Renal cortex interstitium (tissue), 15 donors: Measurements from ENCODE around the gene WNT3. TPM values are rescaled to one million over a fixed set of nuclear protein-coding genes. Genes with fewer than 3 reads are reported as not detected.

Experiments used
- DNase-seq, 11 donors: peaks; one replicate each; pipeline ENCODE4 v3.0.0-alpha.2; 2013; ENCODE audit warnings: low read depth in 9 of 11, low spot score in 4 of 11; ENCODE audit errors: extremely low read depth in 1 of 11
- long read RNA-seq, 16 experiments: transcript quantifications; one replicate each; lab custom pipeline, GENCODE V29; 2026
- polyA plus RNA-seq, 3 donors: library from polyadenylated mRNA; unstranded; fragments of 120-200 nt; gene quantifications; one replicate each; pipeline ENCODE4 v1.2.1, GENCODE V29; 2013; ENCODE audit not compliant: insufficient read length in 3 of 3

Gene WNT3, protein sequence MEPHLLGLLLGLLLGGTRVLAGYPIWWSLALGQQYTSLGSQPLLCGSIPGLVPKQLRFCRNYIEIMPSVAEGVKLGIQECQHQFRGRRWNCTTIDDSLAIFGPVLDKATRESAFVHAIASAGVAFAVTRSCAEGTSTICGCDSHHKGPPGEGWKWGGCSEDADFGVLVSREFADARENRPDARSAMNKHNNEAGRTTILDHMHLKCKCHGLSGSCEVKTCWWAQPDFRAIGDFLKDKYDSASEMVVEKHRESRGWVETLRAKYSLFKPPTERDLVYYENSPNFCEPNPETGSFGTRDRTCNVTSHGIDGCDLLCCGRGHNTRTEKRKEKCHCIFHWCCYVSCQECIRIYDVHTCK
- 1 to 10 TPM; 1.8 to 2.1 (median 2.0) TPM for polyA plus RNA-seq
- long read RNA-seq, donor 1 = 0 reads
- long read RNA-seq, donor 2 = 0 reads
- long read RNA-seq, donor 3 = 0 reads
- long read RNA-seq, donor 4 = 0 reads
- long read RNA-seq, donor 5 = 0 reads
- long read RNA-seq, donor 6 = 0 reads
- long read RNA-seq, donor 7 = 0 reads
- long read RNA-seq, donor 8 = 0 reads
- long read RNA-seq, donor 9 = 0 reads
- long read RNA-seq, donor 10 = 0 reads
- long read RNA-seq, donor 11 = 0 reads
- long read RNA-seq, donor 12 = 0 reads
- long read RNA-seq, donor 13 = 0 reads
- long read RNA-seq, donor 14 = 0 reads
- long read RNA-seq, donor 15 = 0 reads
- long read RNA-seq, donor 16 = 0 reads

DNA sequence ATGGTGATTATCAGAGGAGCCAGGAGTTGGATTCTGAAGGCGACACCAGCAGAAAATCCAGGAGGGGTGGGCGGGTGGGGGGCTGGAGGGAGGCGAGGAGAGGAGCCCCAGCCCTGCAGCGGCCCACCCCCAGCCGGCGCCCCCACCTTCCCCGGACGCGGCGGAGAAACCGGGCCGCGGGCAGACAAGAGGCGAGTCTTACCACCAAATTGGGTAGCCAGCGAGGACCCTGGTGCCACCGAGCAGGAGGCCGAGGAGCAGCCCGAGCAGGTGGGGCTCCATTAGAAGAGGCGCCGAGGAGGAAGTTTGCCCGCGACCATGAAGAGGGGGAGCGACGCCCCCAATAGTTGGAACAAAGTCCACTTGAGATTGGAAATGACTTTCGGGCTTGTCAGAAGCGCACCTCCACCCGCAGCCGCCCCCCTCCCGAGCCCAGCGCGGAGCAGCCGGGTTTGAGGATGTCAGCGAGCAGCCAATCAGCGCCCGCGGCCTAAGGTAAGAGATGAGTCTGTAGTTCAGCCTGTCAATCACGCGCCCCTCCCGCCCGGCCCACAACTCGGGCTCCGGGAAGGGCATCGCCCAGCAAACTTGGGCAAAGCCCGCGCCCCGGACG lies at the start of gene WNT3:
Gene WNT3, minus strand, starts transcription at position 377 of the 613 bp plus-strand sequence. Its CDS starts 95 bp downstream, at position 282.
- DNase-seq = no peak

DNA sequence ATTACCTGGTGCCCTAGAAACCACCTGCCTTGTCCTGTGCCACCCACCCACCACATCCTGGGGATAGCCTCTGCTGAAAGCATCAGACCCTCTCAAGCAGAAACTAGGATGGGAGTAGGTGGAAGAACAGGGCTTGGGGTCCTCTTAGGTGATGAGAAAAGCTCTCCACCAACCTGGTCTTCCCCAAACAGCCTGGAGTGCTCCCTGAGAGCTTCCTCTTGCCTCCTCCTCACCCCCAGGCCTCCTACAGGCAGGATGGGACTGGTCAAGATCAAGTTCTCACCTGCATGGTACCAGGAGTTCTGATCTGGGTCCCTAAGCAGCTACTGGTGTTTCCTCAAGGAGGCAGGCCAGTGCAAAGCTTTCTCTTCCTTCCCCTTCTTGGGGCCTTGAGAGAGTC lies 48.3 kb upstream of the WNT3 start:
- no peak for DNase-seq

DNA sequence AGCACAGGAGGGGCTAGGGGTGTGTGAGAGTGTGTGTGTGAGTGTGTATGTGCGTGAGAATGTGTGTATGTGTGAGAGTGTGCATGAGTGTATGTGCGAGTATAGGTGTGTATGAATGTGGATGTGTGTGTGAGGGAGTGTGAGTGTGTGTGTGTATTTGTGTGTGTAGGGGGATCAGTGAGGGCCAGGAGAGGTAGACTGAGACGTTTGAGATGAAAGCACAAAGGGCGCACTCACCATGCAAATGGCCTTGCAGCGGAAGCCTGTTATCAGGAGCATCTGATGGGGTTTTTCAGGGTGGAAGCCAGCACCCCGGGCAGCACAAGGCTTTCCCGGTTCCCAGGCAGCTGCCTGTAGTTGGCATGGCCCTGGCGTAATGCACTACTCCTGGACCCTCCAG lies 47.8 kb upstream of the WNT3 start:
- no peak for DNase-seq

DNA sequence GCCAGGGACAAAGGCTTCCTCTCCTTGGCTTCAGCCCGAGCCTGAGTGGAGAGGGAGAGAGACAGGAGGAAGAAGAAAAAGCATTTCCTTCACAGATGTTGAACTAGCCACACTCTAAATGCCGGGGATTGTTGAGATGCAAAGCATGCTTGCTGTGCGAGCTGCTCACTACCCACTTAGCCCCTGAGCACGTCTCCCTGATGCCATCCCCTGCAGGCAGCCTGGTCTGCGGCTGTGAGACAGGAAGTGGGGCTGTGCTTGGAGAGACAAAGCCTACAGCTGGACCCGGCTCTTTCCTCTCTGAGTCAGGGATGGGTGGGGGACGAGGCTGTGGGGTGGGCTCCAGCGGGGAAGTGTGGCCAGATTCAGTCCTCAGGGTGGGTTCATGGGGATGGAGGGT lies 46.6 kb upstream of the WNT3 start:
- no peak for DNase-seq

DNA sequence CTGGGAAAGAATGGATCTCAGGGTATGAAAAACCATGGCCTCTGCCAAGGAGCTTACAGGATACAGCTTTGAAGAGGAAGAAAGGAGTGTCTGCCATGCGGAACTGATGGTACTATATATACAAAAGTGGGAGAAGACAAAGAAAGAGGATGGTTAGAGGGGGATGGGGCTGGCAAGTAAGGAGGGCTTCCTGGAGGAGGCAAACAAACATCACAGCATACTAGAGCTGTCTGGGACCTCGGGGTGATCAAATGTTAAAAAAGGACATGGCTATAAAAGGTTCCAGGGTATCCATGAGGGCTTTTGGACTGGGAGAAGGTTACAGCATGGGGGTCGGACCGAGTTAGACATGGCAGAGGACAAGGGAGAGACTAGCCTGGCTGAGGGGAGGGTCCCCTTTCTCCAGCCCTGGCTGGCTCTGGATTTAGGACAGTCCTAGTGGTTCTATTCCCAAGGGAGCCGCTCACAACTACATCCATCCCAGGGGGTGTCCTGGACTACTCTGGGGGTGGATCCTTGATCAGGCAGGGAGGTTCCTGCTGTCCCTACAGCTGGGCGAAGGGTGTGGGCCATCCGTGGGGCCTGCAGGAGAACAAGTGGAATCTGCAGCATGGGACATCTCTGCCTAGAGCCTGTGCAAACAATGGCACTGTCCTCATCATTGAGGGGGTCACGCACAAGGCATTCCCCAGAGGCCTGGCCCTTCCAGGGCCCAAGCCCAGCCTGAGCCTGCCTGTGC lies 45.1 kb upstream of the WNT3 start:
- no peak for DNase-seq

DNA sequence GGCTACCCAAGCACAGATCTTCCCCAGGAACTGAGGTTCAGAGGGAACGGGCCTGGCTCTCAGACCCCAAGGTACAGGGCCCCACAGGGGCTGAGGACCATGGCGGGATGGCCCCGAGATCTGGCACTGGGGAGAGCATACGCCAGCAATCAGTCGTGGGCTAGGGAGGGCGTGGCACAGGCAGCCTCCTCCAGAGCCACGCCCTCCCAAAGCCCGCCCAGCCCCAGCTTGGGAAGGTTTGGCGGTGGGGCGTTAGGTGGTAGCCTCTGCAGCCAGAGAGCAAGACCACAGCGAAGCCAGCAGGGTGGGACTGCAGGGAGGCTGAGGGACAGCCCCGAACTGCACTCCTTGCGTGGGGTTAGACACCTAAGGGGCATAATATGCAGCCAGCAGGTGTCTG lies 44.5 kb upstream of the WNT3 start:
- DNase-seq = no peak

DNA sequence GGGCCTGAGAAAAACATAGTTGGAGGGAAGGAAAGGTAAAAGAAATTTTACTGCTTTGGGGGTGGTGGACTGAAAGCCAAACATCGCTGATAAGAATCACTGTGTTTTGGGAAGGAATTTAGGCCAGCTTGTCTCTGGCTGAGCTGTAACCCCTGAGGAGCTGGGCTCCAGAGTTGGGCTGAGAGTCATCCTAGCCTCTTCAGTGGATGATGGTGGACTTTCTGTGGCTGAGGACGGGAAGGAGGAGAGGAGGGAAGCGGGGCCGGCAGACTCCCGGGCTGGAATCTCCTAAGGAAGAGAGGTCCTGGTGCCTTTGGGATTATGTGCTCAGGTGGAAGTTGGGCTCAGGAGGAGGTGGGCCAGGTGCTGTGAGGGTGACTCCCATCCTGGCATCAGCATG lies 41.5 kb upstream of the WNT3 start:
- DNase-seq = no peak

DNA sequence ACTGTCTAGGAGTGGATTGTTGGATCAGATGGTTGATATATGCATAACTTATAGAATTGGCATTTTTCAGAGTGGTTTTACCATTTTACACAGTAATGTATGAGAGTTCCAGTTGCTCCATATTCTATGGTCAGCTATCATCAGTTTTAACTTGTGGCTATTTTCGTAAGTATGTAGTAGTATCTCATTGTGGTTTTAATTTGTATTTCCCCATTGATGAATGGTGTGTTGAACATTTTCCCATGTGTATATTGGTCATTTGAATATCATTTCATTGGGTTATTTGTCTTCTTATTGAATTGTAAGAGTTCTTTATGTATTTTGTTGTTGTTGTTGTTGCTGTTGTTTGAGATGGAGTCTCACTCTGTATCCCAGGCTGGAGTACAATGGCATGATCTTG lies 39.1 kb upstream of the WNT3 start:
- DNase-seq = no peak

DNA sequence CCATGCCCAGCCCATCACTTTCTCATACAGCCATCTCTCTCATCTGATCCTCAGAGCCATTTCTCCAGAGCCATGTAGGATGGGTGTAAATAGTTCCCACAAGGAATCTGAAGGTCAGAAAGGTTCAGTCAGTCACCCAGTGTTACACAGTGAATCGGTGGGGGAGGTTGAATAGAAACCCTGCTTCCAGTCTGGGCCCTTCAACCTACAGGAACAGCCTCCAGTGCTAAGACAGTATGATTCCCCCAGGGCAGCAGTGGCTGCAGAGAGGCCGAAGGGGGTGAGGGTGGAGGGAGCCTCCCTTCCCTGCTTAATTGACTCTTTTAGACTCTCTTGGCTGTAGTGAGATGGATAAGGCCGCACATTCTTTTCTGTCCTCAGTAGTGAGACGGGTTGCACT lies 36.5 kb upstream of the WNT3 start:
- DNase-seq = no peak

DNA sequence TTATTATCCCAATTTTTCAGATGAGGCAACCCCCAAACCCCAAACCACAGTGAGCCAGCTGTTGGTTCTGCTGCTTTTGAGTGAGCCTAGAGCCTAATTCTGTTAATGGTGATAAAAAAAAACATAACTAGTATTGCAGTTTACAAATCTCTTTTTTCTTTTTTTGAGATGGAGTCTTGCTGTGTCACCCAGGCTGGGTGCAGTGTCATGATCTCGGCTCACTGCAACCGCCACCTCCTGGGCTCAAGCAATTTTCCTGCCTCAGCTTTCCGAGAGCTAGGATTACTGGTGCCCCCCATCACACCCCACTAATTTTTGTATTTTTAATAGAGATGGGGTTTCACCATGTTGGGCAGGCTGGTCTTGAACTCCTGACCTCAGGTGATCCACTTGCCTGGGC lies 36.0 kb upstream of the WNT3 start:
- no peak for DNase-seq

DNA sequence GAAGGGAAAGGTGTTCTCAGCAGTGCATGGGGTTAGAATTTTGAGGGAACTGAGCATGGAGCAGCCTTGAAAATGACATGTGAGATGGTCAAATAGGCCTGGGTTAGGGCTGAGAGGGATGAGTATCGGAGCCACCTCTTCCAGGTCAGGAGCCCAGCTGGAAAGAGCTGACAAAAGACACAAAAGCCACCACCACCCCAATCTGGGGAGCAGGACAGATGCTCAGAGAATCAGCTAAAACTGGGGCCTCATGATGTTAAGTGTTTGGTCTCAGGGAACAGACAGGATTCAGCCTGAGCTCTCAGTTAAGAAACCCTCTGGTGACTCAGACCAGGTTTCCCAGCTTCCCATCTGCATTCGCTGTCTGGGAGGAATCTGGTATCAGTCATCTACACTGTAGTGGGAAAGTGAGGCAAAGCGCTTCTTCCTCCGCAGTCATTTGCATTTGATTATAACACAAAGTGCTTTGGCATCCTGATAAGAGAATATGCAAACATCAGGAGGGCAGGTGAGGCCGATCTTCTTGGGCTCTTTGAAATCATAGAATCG lies 35.5 kb upstream of the WNT3 start:
- DNase-seq = no peak

DNA sequence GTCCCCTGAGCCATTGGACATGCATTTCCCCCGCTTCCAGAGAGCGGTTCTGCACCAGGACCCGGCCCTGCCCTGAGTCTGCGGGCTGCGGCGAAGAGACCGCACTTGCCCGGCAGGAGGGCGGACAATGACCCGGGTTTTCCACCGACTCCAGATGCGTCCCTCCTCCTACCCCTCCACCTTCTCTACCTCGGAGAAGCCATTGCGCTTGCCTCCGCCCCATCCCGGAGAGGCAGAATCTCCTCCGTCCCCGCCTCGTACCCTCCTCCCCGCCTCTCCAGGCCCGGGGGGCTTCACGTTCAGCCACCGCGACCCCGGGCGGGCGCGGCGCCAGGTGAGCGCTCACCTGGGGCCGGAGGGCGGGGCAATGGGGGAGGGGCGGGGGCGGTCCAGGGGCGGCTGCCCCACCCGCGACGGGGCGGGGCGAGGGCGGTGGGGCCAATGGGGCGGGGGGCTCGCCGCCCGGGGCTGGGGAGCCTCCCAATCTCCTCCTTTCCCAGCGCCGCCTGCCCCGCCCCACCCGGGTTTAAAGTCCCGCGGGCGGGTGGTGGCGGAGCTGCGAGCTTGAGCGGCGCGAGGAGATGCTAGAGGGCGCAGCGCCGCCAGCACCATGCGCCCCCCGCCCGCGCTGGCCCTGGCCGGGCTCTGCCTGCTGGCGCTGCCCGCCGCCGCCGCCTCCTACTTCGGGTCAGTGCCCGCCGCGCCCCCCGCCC lies 32.7 kb upstream of the WNT3 start, which contains the start of gene WNT9B:
Gene WNT9B, plus strand, starts transcription at position 555 of the 713 bp plus-strand sequence. Its CDS starts 56 bp downstream, at position 611.
- peak in 5 of 11 donors; percentile 24 to 70 (median 41) for DNase-seq

DNA sequence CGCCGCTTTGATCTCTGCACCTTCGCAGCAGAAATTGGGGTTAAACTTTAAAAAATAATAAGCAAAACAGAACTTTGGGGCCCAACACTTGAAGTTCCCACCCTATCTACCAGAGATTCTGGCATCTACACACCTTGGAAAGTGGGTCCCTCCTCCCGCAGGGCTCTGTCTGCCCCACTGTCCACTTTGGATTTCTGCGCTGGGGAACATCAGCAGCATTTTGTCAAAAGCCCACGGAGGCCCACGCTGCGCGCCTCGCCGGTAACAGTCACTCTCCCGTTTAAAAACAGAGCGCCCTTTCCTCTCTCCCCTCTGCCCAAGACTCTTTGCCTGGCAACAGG lies 32.2 kb upstream of the WNT3 start:
- no peak for DNase-seq

DNA sequence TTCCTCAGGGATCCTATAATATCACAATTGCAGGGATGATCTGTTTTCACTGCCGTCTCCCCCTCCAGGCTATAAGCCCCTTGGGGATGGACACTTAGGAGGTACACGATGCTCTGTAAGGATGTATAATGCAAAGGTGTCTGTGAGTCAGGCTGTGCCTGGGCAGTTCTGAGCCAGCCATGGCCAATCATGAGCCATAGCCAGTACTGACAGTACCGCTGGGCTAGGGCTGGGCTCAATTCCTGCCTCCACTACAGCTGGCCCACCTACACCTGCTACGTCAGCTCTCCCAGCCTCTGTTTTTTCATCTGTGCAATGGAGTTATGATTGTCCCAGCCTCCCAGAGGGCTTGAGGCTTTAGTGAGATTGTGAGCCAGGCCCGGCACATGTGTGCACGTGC lies 30.0 kb upstream of the WNT3 start:
- no peak for DNase-seq

DNA sequence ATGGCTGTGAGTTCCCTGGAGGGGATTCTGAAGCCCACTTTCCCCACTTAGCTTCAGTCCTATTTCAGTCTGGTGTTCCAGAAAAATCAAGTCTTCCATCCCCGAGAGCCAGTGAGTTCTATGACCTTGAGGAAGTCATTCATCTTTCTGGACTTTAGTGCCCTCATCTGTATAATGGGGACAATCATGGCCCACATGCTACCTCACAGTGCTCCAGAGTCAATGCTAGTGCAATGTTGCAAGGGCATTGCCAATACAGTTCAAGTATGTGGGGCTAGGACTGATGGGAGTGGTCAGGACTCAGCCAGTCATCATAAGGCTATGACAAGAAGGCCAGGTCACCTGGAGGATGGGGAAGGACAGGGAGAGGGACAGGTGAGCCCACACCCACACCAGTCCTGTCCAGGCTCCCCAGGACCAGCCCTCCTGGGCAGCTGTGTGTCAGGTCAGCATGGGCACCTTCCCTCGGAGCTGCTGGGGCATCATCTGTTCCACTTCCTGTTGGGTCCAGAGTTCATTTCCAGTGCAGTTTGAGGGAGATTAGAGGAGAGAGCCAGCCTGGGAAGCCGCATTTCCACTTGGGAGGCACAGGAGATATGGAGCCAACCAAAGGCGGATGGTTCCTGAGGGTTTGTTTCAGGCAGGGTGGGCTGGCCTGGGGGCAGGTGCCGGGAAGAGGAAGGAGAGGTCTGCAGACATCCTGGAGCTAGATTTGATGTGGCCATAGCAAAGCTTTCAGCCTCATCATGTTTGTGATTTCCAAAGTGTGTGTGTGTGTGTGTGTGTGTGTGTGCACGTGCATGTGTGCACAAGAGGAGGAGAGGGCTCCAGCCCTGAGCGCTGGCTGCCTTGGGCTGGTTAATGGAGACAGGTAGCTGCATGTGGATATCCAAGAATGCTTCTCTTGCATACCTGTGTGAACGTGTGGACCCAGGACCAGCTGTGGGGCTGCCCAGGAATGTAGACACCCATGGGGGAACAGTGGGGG lies 29.0 kb upstream of the WNT3 start:
- DNase-seq = no peak

DNA sequence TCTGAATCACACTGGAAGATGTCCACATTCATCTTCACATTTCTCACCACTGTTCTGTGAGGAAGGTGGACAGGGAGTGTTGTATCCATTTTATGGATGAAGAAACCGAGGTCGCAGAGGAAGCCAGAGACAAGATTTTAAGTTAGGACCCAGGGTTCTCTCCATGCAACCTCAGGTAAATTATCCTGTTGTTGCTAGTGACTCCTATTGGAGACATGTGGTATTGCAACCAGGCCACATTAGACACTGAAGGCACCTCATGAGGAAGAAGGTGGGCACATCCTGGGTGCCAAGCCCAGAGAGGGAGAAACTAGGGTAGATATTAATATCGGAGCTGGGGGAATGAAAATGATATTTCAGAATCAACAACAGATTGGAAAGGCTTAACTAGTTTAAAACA lies 24.3 kb upstream of the WNT3 start:
- no peak for DNase-seq

DNA sequence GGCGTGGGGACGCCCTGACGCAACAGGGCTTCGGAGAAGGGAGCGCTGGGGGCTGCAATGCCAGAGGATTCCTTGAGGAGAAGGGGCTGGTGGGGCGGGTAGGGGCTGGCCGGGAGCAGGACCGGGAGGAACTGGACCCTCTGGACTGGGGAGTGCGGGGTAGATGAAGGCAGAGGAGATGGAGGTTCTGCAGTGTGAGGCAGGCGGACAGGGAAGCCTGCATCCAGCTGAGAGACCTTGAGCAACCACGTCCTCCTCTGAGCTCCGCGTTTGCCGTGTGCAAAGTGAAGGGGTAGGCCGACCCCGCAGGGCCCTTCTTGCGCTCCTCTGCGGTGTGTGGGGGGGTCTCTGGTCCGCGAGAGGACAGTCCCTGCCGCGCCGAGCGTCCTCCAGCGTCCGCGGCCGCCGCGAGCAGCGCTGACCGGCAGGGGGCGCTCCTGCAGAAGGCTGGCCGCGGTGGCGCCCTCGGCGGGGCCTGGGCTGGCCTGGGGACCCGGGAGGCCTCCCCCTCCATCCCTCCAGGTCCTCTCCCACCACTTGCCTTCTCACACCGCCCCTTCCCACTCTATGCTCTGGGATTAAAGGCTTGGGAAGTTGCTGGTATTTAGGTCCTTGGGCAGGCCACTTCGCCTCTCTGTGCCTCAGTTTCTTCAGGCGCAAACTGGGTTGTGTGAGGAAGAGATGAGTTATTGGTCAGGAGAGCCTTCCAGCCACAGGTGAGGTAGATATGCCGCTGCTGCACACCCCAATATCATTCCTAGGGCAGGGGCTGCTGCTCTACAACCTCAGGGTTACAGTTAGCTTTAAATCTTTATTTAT lies 23.3 kb upstream of the WNT3 start:
- DNase-seq = no peak
